Glomerular visceral epithelial cell (primary cell): Measurements from ENCODE around the gene LGSN.
"Not testable (repeated sequence)": the region's sequence is repeated elsewhere in the genome, so short reads cannot be mapped to it uniquely, and the experiment has no call there.

Experiments used
- DNase-seq: peaks from one replicate; pipeline ENCODE4 v3.0.0-alpha.2; 2016; ENCODE audit errors: extremely low spot score

Gene LGSN

GRCh38 chr6:63319939-63320338 is at the start of gene LGSN:
Gene LGSN, minus strand, starts transcription at chr6:63319983. Its CDS starts 40 bp downstream, at chr6:63319943.
- no peak for DNase-seq

GRCh38 chr6:63368347-63368746 is 48.6 kb upstream of the LGSN start:
- DNase-seq, result no peak

- not testable (repeated sequence) for DNase-seq
These were observed 42.8 kb upstream of the LGSN start for GRCh38 chr6:63362500-63363120.

GRCh38 chr6:63357384-63357783 is 37.6 kb upstream of the LGSN start:
- DNase-seq, result not testable (repeated sequence)

- DNase-seq, result no peak
These were observed 35.8 kb upstream of the LGSN start for GRCh38 chr6:63355632-63356031.

GRCh38 chr6:63353286-63353630 is 33.5 kb upstream of the LGSN start:
- no peak for DNase-seq

GRCh38 chr6:63352544-63353285 is 32.9 kb upstream of the LGSN start:
- DNase-seq, result peak; percentile 56

GRCh38 chr6:63352069-63352543 is 32.3 kb upstream of the LGSN start:
- DNase-seq, result peak; percentile 24

GRCh38 chr6:63349401-63349800 is 29.6 kb upstream of the LGSN start:
- no peak for DNase-seq

- DNase-seq, result no peak
These were observed 29.1 kb upstream of the LGSN start for GRCh38 chr6:63348836-63349235.

- peak; percentile 55 for DNase-seq
These were observed 27.8 kb upstream of the LGSN start for GRCh38 chr6:63347599-63347998.

GRCh38 chr6:63346217-63346835 is 26.5 kb upstream of the LGSN start:
- peak; percentile 45 for DNase-seq

- no peak for DNase-seq
These were observed 20.6 kb upstream of the LGSN start for GRCh38 chr6:63340351-63340750.

- DNase-seq, result not testable (repeated sequence)
These were observed 14.9 kb upstream of the LGSN start for GRCh38 chr6:63334652-63335051.

- no peak for DNase-seq
These were observed 13.7 kb upstream of the LGSN start for GRCh38 chr6:63333440-63333839.

GRCh38 chr6:63326630-63327029 is 6.8 kb upstream of the LGSN start:
- not testable (repeated sequence) for DNase-seq

- DNase-seq, result no peak
These were observed 3.2 kb upstream of the LGSN start for GRCh38 chr6:63322981-63323380.

- no peak for DNase-seq
These were observed 2.0 kb upstream of the LGSN start for GRCh38 chr6:63321821-63322220.

GRCh38 chr6:63317641-63318040 is 2.1 kb downstream of the LGSN start:
- DNase-seq, result no peak

- no peak for DNase-seq
These were observed 3.7 kb downstream of the LGSN start for GRCh38 chr6:63316113-63316512.

GRCh38 chr6:63313111-63313510 is 6.7 kb downstream of the LGSN start:
- no peak for DNase-seq

- peak; percentile 61 for DNase-seq
These were observed 12.1 kb downstream of the LGSN start for GRCh38 chr6:63307581-63308246.
